Fibroblast of skin of left biceps (primary cell): ENCODE results near the gene SYNJ2.

Experiments
- DNase-seq, 2 experiments: peaks; one replicate each; pipeline ENCODE4 v3.0.0-alpha.2; 2013; ENCODE audit warnings: low read depth in 2 of 2

Gene SYNJ2

DNA sequence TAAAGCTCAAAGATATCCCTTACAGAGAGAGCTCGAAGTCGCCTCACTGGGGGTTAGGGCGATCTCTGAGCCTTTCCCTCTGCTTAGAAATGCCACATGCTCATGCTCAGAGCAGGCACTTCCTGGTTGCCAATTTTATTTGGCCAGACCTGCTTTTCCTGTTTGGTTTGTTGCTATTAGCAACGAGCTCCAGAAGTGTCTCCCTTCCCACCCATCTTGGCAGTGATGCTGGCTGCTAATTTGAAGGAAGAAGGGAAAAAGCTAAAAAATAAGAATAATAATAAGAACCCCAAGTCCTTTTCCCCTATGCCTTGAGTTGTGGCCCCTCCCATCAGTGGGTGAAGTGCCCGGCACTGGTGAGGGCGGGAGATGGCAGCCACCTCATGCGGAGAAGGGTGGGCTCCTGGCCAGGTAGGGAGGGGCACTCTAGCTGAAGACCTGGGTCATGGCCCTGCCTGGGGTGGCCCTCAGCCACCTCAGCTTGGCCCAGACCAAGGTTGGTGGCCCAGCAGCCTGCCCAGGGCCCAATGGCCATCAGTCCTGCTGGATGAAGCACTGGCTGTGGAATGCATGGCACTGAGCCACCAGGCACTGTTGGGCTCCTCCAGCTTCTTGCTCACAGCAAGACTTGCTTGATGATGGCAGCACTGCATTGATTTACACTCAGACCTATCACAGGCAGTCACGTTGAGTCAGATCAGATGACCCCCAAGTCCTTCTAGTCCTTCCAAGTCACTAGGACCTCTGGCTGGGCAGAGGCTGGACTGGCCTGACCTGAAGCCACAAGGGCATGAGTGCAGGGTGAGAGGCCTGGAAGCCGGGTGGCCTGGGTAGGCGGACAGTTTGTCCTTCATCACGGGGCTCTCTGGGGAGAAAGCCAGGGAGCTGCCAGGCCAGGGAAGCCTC is 79.0 kb downstream of the SYNJ2 start:
- DNase-seq = peak; percentile 72 to 73

DNA sequence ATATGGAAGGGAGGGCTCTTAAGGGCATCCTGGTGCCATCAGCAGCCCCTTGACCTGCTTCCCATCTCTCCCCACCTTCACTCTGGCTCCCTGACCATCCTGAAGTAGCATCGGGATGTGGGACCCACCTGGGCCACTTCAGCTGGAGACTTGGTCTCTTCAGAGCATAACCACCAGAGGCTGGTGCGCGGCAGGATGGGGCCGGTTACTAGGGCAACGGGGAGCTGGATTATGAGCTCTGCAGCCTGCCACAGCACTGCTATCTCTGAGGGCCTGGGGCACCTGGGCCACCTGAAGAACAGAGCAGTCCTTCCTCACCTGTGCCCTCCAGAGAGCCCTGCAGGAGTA is 79.7 kb downstream of the SYNJ2 start:
- DNase-seq = no peak

DNA sequence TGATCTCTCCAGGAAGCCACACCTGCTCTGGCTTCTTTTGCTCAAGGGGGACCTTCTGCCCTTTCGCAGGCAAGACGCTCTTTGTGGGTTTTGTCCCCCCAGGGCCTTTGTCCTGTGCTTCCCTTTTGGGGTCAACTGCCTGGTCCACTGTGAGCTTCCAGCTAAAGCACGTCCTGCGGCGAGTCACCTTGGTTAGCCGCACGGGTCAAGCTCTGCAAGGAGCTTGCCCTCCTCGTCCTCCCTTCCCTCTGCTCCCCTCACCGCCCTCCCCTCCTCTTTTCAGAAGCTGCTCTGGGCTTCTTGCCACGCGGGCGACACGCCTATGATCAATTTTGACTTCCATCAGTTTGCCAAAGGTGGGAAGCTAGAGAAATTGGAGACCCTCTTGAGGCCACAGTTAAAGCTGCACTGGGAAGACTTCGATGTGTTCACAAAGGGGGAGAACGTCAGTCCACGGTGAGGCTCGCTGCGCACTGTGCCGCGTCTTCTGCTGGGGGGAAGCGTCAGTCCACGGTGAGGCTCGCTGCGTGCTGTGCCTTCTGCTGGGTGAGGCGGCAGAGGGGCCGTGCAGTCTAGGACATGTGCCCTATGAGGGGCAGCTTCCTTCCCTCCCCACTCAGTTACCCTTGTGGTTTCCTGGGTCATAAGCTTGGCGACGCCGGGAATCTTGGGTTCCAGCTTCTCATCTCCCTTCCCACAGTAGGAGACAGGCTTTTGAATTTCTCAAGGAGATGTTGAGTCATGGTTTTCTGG is 80.2 kb downstream of the SYNJ2 start:
- DNase-seq = no peak

GRCh38 chr6:158063736-158064135 is 82.1 kb downstream of the SYNJ2 start:
- no peak for DNase-seq

DNA sequence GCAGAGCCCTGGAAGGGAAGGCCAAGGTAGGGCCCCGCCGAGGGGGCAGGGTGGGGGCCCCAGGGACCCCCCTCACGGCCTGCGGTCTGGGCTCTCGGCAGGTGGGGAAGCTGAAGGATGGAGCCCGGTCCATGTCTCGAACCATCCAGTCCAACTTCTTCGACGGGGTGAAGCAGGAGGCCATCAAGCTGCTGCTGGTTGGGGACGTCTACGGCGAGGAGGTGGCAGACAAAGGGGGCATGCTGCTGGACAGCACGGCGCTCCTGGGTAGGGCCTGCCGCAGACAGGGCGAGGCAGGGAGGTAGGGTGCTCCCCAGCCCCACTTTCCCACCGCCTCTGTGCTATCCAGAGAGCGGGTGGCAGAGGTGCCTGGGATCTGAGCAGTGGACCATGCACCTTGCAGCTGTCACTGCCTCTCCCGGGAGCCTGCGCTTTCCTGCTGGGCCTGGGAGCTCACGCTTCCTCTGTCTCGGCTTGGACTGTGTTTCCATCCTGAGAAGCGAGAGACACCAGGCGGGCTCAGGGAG is 83.1 kb downstream of the SYNJ2 start:
- no peak for DNase-seq

- DNase-seq = no peak
Observed at GRCh38 chr6:158066136-158066781, 84.6 kb downstream of the SYNJ2 start.

DNA sequence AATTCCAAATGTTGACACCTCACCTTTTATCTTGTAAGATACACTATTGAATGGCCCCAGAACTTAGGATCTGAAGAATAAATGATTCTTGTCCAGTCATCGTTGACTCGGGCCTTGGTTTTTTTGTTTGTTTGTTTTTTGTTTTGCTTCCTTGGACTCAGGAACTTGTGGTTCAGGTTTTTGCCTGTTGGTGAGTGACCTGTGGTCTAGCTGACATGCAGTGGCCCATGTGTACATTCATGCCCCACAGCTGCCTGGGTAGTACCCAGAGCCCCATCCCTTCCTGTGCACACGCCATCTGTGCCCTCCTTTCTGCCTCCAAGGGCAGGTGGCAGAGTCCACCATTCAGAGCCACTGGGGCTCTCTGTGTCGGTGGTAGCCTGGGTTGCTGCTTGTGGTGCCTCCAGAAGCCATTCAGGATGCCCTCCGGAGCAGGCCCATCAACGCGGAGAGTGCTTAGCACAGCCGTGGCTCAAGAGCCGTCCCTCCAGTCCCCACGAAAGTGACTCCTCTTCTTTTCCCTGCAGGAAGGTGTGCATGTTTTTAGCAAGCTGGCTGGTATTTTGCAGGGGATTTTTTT is 85.9 kb downstream of the SYNJ2 start:
- DNase-seq = no peak

- DNase-seq = no peak
Observed at GRCh38 chr6:158068156-158068892, 86.7 kb downstream of the SYNJ2 start.

GRCh38 chr6:158068893-158069799 is 87.5 kb downstream of the SYNJ2 start:
- DNase-seq = no peak

GRCh38 chr6:158069800-158070195 is 88.1 kb downstream of the SYNJ2 start:
- no peak for DNase-seq

- no peak for DNase-seq
Observed at GRCh38 chr6:158070513-158070912, 88.8 kb downstream of the SYNJ2 start.

- no peak for DNase-seq
Observed at GRCh38 chr6:158071121-158072082, 89.7 kb downstream of the SYNJ2 start.

DNA sequence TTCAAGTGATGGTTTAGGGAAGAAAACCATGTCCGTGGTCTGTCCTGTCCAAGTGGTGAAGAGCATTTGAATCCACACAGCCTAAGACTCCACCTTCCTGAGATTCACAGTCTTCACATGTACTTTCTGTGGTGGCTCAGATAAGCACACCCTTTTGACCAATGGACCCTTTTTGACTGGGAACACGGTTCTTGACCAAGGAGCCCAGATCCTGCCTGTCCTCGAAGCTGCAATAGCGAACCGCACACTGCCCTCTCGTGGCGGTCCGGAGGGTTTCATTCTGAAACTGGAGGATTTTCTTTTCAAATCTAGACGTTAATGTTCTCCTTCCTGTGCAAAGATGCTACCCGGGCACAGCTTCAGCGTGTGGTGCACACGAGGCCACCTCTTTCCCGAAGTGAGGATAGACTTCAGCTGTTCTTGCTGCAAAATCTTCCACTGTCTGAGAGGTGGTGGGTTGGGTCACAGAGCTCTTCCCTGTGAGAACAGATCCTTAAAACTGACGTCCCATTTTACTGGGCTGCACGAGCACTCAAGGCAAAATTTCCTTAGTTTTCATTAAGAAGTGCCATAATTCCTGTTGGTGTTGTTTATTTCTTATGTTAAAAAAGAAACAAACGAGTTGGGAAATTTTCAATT is 90.5 kb downstream of the SYNJ2 start:
- DNase-seq = no peak

- DNase-seq = no peak
Observed at GRCh38 chr6:158073776-158074175, 92.1 kb downstream of the SYNJ2 start.

GRCh38 chr6:158076548-158076947 is 94.9 kb downstream of the SYNJ2 start:
- DNase-seq = no peak

DNA sequence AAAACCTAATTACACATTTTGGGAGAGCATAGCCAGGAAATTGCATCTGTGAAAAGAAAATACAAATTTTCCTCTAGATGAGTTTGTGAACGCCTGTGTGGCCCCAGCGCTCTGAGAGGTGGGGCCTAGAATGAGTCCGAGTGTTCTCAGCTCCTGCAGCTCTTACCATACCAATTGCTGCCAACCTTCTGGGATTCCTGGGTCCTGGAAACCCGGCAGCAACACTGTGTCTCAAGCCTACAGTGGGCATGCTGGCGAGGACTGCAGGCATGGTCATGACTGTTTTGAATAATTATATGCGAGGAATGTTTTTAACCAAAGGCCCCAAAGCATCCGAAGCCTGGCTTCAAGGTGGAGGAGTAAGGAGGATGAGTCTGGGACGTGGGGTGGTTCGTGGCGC is 96.0 kb downstream of the SYNJ2 start:
- DNase-seq = no peak

- no peak for DNase-seq
Observed at GRCh38 chr6:158078320-158078719, 96.7 kb downstream of the SYNJ2 start.

DNA sequence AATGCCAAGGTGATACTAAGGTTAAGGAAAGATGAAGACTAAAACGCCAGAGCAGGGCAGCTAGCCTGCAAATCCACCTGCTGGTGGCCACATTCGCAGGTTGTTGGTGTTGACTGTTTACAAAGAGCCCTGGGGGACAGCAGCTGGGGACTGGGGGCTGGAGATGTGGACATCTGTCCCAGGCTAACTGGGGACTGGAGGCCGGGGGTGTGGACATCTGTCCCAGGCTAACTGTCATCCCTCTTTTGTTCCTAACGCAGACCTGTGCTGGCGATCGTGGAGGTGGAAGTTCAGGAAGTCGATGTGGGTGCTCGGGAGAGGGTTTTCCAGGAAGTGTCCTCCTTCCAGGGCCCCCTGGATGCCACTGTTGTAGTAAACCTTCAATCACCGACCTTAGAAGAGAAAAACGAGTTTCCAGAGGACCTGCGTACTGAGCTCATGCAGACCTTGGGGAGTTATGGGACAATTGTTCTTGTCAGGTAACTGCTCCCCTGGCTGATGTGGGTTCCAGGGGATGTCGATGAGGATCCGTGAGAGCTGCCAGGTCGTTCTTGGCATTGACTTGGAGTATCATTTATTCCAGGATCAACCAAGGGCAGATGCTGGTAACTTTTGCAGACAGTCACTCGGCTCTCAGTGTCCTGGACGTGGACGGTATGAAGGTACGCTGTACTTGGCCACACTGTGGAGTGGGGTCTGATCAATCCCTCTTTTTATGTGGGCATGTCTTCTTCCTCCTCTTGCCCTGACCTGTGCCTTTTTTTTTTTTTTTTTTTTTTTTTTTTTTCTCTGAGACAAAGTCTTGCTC is 99.4 kb downstream of the SYNJ2 start:
- DNase-seq = no peak
